ENCODE measurements around the gene DVL3. TPM values are rescaled to one million over a fixed set of nuclear protein-coding genes. Genes with fewer than 3 reads are reported as not detected.
"Not testable (repeated sequence)": the region's sequence is repeated elsewhere in the genome, so short reads cannot be mapped to it uniquely, and the experiment has no call there.

The DVL3 gene
- total RNA-seq, 1 experiment from 2014 or later: 106 TPM

DNA sequence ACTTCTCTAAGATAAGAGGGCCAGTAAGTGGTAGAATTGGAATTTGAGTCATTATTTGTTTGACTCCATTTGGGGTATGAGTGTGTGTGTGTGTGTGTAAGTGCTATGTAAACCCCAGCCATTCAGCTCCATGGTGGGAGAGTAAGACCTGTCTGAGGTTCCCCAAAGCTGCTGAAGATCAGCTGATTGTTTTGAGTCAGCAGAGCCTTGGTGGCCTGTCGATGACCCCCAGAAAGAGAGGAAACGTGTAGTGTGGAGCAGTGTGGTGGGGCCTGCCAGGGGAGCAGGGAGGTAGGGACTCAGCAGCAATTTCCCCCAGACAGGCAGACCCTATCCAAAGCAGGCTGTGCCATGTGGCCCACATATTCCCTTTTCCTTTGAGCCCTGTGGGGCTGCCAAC is 5.3 kb downstream of the DVL3 start:
- Mint-ChIP-seq H3K27me3 (ENCODE audit: unreplicated experiment) (no peaks in the 10 kb centered on the region), H3K9me3 (ENCODE audit: low read depth, unreplicated experiment) (no peaks in the 10 kb centered on the region), H3K4me1 (ENCODE audit: low read depth, unreplicated experiment) (peaks cover 19% of the 10 kb centered on the region), H3K36me3 (ENCODE audit: insufficient read depth, unreplicated experiment) (peaks cover 38% of the 10 kb centered on the region), H3K27ac (ENCODE audit: unreplicated experiment) (no peak overlapping the region), H3K4me3 (ENCODE audit: low read depth, unreplicated experiment) (no peak overlapping the region)
- intact Hi-C loops (cut with micrococcal nuclease; ENCODE audit: unreplicated experiment): no loop called here
- CTCF ChIA-PET: interaction anchor here (0.6 to 0.7 kb wide), 2 partner anchors 19 to 200 kb away, joined by 3 to 6 read pairs; no protein-coding TSS in a partner anchor
- DNase-seq: no peak
- no TSS peak for BruUV-seq (replicated peaks)
- TF ChIP-seq, protein P1, sequence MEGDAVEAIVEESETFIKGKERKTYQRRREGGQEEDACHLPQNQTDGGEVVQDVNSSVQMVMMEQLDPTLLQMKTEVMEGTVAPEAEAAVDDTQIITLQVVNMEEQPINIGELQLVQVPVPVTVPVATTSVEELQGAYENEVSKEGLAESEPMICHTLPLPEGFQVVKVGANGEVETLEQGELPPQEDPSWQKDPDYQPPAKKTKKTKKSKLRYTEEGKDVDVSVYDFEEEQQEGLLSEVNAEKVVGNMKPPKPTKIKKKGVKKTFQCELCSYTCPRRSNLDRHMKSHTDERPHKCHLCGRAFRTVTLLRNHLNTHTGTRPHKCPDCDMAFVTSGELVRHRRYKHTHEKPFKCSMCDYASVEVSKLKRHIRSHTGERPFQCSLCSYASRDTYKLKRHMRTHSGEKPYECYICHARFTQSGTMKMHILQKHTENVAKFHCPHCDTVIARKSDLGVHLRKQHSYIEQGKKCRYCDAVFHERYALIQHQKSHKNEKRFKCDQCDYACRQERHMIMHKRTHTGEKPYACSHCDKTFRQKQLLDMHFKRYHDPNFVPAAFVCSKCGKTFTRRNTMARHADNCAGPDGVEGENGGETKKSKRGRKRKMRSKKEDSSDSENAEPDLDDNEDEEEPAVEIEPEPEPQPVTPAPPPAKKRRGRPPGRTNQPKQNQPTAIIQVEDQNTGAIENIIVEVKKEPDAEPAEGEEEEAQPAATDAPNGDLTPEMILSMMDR (IDR thresholded peaks at IDR 0.05; ENCODE audit: unreplicated experiment): no peak

DNA sequence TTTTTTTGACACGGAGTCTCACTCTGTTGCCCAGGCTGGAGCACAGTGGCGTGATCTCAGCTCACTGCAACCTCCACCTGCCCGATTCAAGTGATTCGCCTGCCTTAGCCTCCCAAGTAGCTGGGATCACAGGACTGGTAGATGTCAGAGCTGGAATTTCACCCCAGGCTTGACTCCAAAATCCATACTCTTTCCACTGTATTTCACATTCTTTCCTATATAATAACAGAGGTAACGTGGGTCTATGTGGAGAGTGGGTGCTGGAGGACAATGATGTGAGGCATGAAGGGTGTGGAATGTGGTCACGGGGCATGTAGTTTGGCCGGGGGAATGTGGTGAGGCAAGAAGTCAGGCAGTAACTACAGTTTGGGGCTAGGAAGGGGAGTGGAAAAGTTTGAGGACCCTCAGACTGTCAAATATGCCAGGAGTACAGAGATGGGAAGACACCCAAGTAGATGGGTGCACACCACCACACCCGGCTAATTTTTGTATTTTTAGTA is 7.4 kb downstream of the DVL3 start:
- peaks cover 24% of the 10 kb centered on the region for H3K36me3 Mint-ChIP-seq (ENCODE audit: insufficient read depth, unreplicated experiment)
- H3K27ac Mint-ChIP-seq (ENCODE audit: unreplicated experiment); BruUV-seq (replicated peaks); DNase-seq; CTCF ChIA-PET; H3K4me1 Mint-ChIP-seq (ENCODE audit: low read depth, unreplicated experiment); H3K27me3 Mint-ChIP-seq (ENCODE audit: unreplicated experiment); H3K9me3 Mint-ChIP-seq (ENCODE audit: low read depth, unreplicated experiment); intact Hi-C loops (cut with micrococcal nuclease; ENCODE audit: unreplicated experiment); H3K4me3 Mint-ChIP-seq (ENCODE audit: low read depth, unreplicated experiment): not testable (repeated sequence)

DNA sequence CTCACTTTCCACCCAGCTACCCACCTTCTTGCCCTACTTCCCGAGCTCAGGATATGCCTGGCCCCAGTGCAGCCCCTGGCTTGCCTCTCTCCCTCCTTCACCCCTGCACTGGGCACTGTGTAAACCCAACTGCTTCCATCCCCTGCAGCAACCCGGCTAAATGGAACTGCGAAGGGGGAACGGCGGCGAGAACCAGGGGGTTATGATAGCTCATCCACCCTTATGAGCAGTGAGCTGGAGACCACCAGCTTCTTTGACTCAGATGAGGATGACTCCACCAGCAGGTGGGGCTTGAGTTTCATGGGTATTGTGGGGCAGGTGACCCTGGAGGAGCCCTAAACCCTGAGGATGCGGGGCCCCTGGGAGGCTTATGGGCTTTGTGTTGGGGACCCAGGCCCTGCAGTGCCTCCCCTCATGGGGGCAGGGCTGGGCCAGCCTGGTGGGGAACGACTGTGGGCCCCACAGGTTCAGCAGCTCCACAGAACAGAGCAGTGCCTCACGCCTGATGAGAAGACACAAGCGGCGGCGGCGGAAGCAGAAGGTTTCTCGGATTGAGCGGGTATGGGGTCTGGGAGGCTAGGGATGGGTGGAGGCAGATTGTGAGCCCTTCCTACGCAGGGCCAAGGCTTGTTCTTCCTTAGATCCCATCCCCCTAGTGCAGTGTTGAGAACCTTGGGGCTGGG is 9.6 kb downstream of the DVL3 start:
- Mint-ChIP-seq H3K27me3 (ENCODE audit: unreplicated experiment) (no peaks in the 10 kb centered on the region), H3K4me1 (ENCODE audit: low read depth, unreplicated experiment) (peaks cover 9% of the 10 kb centered on the region), H3K9me3 (ENCODE audit: low read depth, unreplicated experiment) (no peaks in the 10 kb centered on the region), H3K4me3 (ENCODE audit: low read depth, unreplicated experiment) (no peak overlapping the region), H3K27ac (ENCODE audit: unreplicated experiment) (no peak overlapping the region), H3K36me3 (ENCODE audit: insufficient read depth, unreplicated experiment) (peaks cover 30% of the 10 kb centered on the region)
- intact Hi-C loops (cut with micrococcal nuclease; ENCODE audit: unreplicated experiment): no loop called here
- CTCF ChIA-PET: no interaction called here
- DNase-seq: no peak
- TF ChIP-seq, protein P1 (IDR thresholded peaks at IDR 0.05; ENCODE audit: unreplicated experiment): no peak
- BruUV-seq (replicated peaks): no TSS peak

DNA sequence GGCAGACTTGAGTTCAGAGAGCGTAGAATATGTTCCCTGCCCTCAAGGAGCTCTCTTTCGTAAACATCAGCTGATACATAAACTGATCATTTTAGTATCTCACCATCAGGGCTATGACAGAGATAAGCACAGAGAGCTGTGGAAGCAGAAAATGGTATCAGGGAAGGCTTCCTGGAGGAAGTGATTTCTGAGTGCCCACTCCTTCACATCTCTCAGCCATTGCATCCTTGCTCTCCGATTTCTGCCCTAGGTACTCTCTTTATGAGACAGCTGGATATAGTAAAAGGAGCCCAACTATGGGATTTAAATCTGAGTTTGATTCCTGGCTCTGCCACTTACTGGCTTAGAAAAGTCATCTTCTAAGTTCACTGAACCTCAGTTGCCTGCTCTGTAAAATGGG is 10.4 kb downstream of the DVL3 start:
- CTCF ChIA-PET: no interaction called here

More for the DNA sequence above, 10.4 kb downstream of the DVL3 start:
- no peak overlapping the region for H3K4me3 Mint-ChIP-seq (ENCODE audit: low read depth, unreplicated experiment)
- TF ChIP-seq, protein P1 (IDR thresholded peaks at IDR 0.05; ENCODE audit: unreplicated experiment): no peak
- intact Hi-C loops (cut with micrococcal nuclease; ENCODE audit: unreplicated experiment): no loop called here
- H3K27ac Mint-ChIP-seq (ENCODE audit: unreplicated experiment): no peak overlapping the region
- H3K9me3 Mint-ChIP-seq (ENCODE audit: low read depth, unreplicated experiment): no peaks in the 10 kb centered on the region
- BruUV-seq (replicated peaks): no TSS peak
- peaks cover 2% of the 10 kb centered on the region for H3K4me1 Mint-ChIP-seq (ENCODE audit: low read depth, unreplicated experiment)
- DNase-seq: no peak
- H3K27me3 Mint-ChIP-seq (ENCODE audit: unreplicated experiment): no peaks in the 10 kb centered on the region
- peaks cover 30% of the 10 kb centered on the region for H3K36me3 Mint-ChIP-seq (ENCODE audit: insufficient read depth, unreplicated experiment)
